Measurements from ENCODE around the gene LGALS9. TPM values are rescaled to one million over a fixed set of nuclear protein-coding genes. Genes with fewer than 3 reads are reported as not detected.

LGALS9 gene
- polyA plus RNA-seq, 1 of the 3 experiments (the other 2 are of a cell fraction) = 0.21 TPM

GRCh38 chr17:27582696-27583095 is 48.3 kb upstream of the LGALS9 start:
- TF ChIP-seq GABPA (IDR thresholded peaks at IDR 0.05; ENCODE audit: low read depth) = no peak
- no peak for TF ChIP-seq IRF3 (IDR thresholded peaks at IDR 0.05; ENCODE audit: low read depth, low read length)
- no peak for TF ChIP-seq EZH2phosphoT487 (IDR thresholded peaks at IDR 0.05; ENCODE audit: borderline replicate concordance, low read depth)
- no peak for TF ChIP-seq FOSL2 (IDR thresholded peaks at IDR 0.05; ENCODE audit: borderline replicate concordance, low read depth)
- no peak for TF ChIP-seq GATA2 (CRISPR knock-in tag; IDR thresholded peaks at IDR 0.05)
- no peak for TF ChIP-seq NRF1 (IDR thresholded peaks at IDR 0.05; ENCODE audit: low read depth, low read length)
- no peak for TF ChIP-seq TCF12 (IDR thresholded peaks at IDR 0.05)
- no peak for TF ChIP-seq RAD21 (IDR thresholded peaks at IDR 0.05; ENCODE audit: low read length)
- TF ChIP-seq USF2 (IDR thresholded peaks at IDR 0.05; ENCODE audit: borderline replicate concordance, low read depth, low read length) = no peak
- no peak for TF ChIP-seq PBX3 (IDR thresholded peaks at IDR 0.05)
- no peak for TF ChIP-seq FOXM1 (IDR thresholded peaks at IDR 0.05; ENCODE audit: low read depth)
- no peak for TF ChIP-seq USF1 (IDR thresholded peaks at IDR 0.05; ENCODE audit: borderline replicate concordance, low read depth)
- TF ChIP-seq REST (IDR thresholded peaks at IDR 0.05; ENCODE audit: low read depth, low read length) = no peak
- no peak for TF ChIP-seq RXRA (IDR thresholded peaks at IDR 0.05; ENCODE audit: borderline replicate concordance, low read depth)
- TF ChIP-seq FOXJ3 (CRISPR knock-in tag; IDR thresholded peaks at IDR 0.05) = no peak
- no peak for TF ChIP-seq JUND (IDR thresholded peaks at IDR 0.05)
- no peak for TF ChIP-seq CHD2 (IDR thresholded peaks at IDR 0.05; ENCODE audit: low read length, partially characterized antibody)
- no peak for TF ChIP-seq ZBTB33 (IDR thresholded peaks at IDR 0.05; ENCODE audit: borderline replicate concordance, low read depth)
- no peak for TF ChIP-seq RCOR1 (IDR thresholded peaks at IDR 0.05; ENCODE audit: low read length)
- TF ChIP-seq CTCF (IDR thresholded peaks at IDR 0.05) = no peak
- Histone ChIP-seq H3F3A (replicated peaks; ENCODE audit: insufficient read depth) (no peaks in the 10 kb centered on the region), H3K9ac (no peak overlapping the region), H2AFZ (ENCODE audit: low read depth) (no peak overlapping the region), H3K27me3 (ENCODE audit: insufficient read depth) (no peaks in the 10 kb centered on the region), H3K4me3 (ENCODE audit: low read depth in 2 of 2, low read length in 1 of 2) (no peak overlapping the region), H3K27ac (ENCODE audit: low read depth in 2 of 2, low read length in 1 of 2) (no peak overlapping the region), H3K4me2 (no peak overlapping the region), H4K20me1 (ENCODE audit: insufficient read depth) (no peaks in the 10 kb centered on the region), H3K79me2 (ENCODE audit: insufficient read depth) (no peaks in the 10 kb centered on the region), H3K9me3 (no peaks in the 10 kb centered on the region), H3K36me3 (replicated peaks in 1 of 2; ENCODE audit: control insufficient read depth in 1 of 2, insufficient read depth in 2 of 2, low read length in 1 of 2) (no peaks in the 10 kb centered on the region), H3K4me1 (ENCODE audit: control insufficient read depth in 1 of 2, insufficient read depth in 2 of 2, low read depth in 1 of 2, low read length in 1 of 2) (peaks cover 17 to 58% of the 10 kb centered on the region in 2 experiments), H3K9me2 (no peaks in the 10 kb centered on the region)
- no peak for DNase-seq
- ChIA-PET CTCF (interaction anchor here (10.3 kb wide), 1 partner anchor 20 kb away, joined by 99 read pairs; no protein-coding TSS in a partner anchor), POLR2A (no interaction called here)
- 97% methylated on average over 13 of the region's 18 CpGs for WGBS (ENCODE audit: low lambda C conversion rate)
